Fibroblast of skin of back (primary cell): Measurements from ENCODE around the gene CD36. TPM values are rescaled to one million over a fixed set of nuclear protein-coding genes. Genes with fewer than 3 reads are reported as not detected.

Source experiments
- DNase-seq: peaks from one replicate; pipeline ENCODE4 v3.0.0-alpha.2; 2013
- polyA plus RNA-seq, 2 experiments: library from polyadenylated mRNA; unstranded; fragments of 120-200 nt; gene quantifications; one replicate each; pipeline ENCODE4 v1.2.1, GENCODE V29; 2013; ENCODE audit not compliant: insufficient read length in 2 of 2

CD36 gene
- polyA plus RNA-seq (2013, experiment 1 of 2; ENCODE audit: insufficient read length), result 0.56 TPM
- 0.42 TPM for polyA plus RNA-seq (2013, experiment 2 of 2; ENCODE audit: insufficient read length)

DNA sequence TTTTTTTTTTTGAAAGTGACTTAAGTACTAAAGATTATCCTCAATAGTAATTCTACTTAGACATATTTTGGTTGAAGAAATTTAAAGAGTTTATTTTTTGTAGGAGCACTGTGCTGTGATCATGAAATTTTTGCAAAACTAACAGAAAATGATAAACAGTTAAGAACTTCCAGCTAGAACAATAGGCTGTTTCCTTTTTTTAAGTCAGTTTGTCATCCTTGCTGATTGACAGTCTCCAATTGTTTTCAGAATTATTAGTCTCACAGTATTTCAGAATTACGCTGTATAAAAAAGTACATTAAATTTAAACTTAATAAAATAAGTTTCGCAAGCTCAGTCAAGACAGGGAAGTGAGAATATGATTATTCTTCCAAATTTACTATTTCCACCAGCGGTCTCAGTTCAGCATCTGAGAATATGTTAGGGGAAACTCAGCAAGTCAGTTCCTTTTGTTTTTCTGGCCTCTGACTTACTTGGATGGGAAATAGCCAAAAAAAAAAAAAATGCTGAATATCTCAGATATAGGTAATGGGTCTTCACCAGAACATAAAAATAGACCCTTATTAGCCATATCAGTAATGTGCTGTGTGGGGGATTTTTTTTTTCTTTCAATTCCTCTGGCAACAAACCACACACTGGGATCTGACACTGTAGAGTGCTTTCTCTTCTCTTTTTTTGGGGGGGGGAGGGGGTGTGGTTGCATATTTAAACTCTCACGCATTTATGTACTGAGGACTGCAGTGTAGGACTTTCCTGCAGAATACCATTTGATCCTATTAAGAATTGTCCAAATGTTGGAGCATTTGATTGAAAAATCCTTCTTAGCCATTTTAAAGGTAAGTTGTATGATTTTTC is at the start of gene CD36:
Gene CD36 (plus strand): TSS at position 732 of the 855 bp plus-strand sequence. CDS start 8,099 bp downstream, outside the sequence.
- no peak for DNase-seq

DNA sequence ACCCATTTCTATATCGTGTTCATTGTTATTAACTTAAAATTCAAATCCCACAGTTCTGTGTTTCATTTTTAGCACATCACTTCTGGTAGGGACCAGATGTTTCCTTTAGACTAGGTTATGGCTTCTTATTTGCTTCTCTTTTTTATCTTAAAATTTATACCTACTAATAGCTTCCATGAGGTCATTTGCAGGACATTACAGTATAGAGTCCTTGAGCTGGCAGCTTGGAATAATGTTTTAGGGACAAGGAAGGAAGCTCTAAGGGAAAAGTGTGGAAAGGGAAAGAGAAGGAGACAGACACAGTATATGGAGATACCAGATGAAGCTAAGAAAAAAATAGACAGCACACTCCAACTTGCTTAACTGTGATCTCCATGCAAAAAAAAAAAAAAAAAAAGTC is 48.8 kb upstream of the CD36 start:
- no peak for DNase-seq

GRCh38 chr7:80591654-80592053 is 46.8 kb upstream of the CD36 start:
- DNase-seq, result no peak

GRCh38 chr7:80593869-80594586 is 44.4 kb upstream of the CD36 start:
- no peak for DNase-seq

- no peak for DNase-seq
Observed at GRCh38 chr7:80596933-80597517, 41.4 kb upstream of the CD36 start.

DNA sequence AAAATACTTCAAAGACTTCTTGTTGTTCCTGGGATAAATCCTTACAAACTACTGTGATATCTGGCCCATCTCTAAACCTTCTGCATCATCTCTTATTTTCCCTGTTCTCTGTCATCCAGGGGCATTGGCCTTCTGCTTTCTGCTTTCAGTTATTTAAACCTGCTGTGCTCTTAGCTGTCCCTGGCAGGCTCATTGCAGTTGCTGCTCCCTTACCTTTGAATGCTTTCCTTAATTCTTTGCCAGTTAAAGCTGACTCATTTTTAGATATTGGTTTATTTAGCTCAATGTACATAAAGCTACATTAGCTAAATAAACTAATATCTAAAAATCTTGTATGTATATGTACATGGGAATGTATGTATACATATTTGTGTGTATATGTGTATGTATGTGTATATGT is 40.6 kb upstream of the CD36 start:
- DNase-seq, result no peak

DNA sequence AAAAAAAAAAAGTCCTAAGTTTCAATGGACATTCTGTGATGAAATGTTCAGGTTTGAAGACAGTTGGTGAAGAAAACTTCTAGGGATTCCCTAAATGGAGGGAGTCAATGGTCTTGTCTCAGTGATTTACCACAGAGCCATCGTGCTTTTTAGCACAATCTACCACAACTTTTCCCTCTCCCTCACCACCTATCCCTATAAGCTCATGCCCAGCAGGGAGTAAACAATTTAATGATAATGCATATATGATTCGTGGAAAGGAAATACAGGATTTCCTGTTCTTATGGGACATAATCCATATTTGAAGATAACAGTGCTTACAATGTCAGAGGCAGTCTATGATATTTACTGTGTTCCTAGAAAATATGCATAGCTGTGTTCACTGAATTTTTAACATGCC is 38.4 kb upstream of the CD36 start:
- no peak for DNase-seq

DNA sequence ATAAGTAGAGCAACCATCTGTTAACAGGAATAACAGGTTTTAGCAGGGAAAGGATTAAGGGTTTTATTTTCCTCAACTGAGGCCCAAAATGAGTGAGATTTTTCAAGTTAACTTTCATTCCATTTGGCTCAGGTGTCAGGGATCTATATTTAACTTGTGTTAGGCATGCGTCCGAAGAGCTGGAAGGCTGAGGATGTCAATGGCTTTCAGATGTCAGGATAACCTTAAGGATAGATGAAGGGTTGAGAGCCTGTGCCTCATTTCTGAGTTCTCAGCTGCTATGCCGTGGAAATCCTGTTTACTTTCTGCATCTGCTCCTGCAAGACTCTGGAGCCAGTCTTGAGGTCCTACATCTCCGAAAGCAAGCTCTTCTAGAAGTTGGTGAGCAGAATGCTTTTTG is 36.4 kb upstream of the CD36 start:
- no peak for DNase-seq

DNA sequence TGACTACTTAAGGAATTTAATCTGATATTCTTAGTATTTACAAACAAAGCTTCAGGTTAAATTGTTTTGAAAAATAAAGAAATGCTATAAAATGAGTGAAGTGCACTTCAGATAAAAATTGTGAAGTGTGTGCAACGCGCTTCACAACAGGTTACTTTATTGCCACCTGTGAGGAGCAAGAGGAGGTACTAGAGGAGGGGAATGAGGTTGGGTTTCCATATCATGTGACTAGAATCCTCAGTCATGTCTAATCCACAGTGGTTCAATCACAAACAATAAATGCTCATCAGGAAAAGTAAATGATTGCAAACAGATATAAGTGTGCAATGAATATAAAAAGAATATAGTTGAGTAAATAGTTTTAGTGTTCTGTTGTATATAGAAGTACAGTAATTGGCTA is 34.5 kb upstream of the CD36 start:
- no peak for DNase-seq

GRCh38 chr7:80604436-80604835 is 34.0 kb upstream of the CD36 start:
- DNase-seq, result no peak

DNA sequence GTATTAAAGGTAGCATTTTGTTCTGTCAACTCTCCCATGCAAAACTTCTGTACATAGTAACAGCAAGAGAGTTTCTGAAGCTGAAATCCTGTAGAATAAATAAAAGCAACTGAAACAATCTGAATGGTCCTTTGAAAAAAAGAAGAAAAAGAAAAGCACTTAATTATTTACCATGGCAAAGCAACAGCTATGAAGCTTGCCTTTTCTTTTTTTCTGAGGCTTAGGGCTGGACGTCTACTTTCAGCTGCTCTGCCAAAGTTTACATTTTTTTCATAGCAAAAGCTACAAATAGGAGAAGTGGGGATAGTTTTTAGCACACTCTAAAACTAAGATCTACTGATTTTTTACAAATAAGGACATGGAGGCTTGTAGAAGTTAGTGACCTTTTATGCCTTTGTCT is 31.3 kb upstream of the CD36 start:
- no peak for DNase-seq

DNA sequence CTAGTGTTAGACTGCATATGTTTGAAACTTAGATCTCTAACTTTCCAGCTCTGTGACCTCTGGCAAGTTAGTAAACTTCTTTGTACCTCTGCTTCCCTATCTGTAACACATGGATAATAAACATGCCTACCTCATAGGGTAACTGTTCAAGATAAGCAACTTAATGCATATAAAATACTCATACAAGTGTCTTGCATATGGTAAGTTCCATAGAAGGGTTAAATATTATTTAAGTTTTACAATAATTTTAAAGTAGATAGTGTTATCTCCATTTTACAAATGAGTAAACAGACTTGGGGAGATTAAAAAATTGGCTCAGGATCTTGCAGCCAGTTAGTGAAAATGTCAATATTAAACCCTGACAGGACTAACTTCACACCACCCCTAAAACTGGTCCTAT is 30.1 kb upstream of the CD36 start:
- no peak for DNase-seq

GRCh38 chr7:80609751-80610150 is 28.7 kb upstream of the CD36 start:
- DNase-seq, result no peak

DNA sequence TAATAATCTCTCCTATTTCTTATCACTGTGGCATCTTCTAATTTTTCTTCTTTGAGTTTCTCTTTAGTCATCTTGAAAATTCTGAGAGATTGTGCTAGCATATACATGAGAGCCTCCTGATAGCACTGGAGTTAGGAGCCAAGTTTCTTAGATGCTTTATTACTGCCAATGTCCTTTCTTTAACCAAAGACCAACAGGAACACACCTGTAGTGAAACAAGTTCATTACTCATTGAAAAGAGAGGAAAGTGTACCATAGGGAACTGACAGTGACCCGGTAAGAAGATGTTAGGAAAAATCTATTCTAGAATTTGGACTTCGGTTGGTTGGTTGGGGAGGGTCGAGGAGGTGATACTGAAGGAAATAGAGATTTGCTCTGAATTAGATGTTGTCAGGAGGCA is 27.1 kb upstream of the CD36 start:
- peak; percentile 22 for DNase-seq

DNA sequence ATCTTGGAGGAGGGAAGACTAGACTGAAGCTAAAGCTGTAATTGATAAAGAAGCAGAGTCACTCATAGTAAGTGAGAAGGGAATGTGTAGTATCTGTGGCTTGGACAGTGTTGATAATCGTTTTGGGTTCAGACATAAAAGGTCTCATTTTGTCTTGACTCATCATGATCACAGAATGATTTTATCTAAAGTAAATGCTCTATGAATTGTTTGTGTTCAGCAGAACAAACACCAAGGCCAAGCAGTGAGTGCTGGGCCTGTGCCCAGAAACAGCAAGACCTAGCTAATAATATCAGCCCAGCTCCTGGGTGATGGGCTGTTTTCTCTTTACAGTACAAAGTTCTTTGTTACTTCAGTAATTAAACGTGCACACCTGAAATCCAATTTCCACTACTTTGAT is 26.7 kb upstream of the CD36 start:
- DNase-seq, result peak; percentile 67

GRCh38 chr7:80612880-80613279 is 25.6 kb upstream of the CD36 start:
- DNase-seq, result peak; percentile 21

- no peak for DNase-seq
Observed at GRCh38 chr7:80613519-80613918, 24.9 kb upstream of the CD36 start.

DNA sequence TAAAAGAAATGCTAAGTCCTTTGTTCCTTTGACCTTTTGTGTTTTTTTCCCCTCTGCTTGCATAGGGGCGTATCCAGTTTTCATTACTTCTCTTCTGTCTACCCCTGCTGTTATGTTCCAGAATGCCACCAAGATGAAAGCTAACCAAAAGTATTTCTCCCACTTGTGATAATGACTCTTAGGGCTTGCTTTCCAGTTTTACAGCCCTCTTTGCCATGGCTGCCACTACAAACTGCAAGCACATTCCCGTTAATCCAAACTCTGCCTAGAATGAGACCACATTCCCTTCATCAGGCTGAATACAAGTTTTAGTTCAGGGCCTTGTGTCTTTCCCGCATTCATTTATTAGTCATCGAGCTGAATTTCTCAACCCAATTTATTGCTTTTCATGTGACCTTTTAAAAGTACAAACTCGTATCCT is 23.6 kb upstream of the CD36 start:
- peak; percentile 34 for DNase-seq

DNA sequence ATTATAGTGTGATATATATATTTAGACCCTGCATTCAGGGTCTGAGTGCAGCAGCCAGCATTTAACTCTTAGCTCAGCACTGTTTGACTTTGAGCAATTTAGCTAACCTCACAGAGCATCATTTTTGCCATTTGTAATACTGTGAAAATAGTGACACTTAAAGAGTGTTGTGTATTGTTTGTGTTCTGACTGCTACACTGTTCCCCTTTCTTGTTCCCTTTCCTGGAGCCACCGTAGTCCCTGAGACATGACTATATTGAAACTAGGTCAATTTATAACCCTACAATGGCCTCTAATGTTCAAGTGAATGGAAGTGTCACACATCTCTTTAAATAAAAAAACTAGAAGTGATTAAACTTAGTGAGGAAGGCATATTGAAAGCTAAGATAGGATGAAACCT is 20.3 kb upstream of the CD36 start:
- DNase-seq, result no peak

- DNase-seq, result no peak
Observed at GRCh38 chr7:80619741-80620140, 18.7 kb upstream of the CD36 start.

- peak; percentile 65 for DNase-seq
Observed at GRCh38 chr7:80622541-80622940, 15.9 kb upstream of the CD36 start.

GRCh38 chr7:80623503-80624252 is 14.8 kb upstream of the CD36 start:
- DNase-seq, result no peak

DNA sequence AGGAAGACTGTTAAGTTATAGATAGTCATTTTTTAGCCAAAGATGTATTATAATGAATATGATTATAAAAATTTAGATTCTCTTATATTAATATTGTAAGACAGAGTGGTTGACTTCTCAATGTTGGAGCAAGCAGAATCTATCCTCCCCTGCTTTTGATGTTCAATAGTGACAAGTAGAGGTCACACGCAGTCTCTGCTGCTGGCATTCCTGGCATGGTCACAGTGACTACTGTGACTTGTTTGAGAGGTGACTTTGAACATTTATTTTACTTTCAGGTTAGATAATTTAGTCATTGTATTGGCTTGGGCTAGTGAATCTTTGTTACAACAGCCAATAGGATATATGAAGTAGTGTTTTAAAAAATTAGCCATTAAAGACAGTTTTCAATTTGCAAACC is 13.7 kb upstream of the CD36 start:
- no peak for DNase-seq
